Activated T-cell treated with anti-CD3 and anti-CD28 coated beads, Interleukin-2, amount 50 U/mL, for 1 hour (primary cell): ENCODE measurements around the gene FOXN3.
"Not testable (repeated sequence)": the region's sequence is repeated elsewhere in the genome, so short reads cannot be mapped to it uniquely, and the experiment has no call there.

Experiments used
- DNase-seq: peaks from one replicate; pipeline ENCODE4 v3.0.0-alpha.2; 2020

Gene FOXN3

DNA sequence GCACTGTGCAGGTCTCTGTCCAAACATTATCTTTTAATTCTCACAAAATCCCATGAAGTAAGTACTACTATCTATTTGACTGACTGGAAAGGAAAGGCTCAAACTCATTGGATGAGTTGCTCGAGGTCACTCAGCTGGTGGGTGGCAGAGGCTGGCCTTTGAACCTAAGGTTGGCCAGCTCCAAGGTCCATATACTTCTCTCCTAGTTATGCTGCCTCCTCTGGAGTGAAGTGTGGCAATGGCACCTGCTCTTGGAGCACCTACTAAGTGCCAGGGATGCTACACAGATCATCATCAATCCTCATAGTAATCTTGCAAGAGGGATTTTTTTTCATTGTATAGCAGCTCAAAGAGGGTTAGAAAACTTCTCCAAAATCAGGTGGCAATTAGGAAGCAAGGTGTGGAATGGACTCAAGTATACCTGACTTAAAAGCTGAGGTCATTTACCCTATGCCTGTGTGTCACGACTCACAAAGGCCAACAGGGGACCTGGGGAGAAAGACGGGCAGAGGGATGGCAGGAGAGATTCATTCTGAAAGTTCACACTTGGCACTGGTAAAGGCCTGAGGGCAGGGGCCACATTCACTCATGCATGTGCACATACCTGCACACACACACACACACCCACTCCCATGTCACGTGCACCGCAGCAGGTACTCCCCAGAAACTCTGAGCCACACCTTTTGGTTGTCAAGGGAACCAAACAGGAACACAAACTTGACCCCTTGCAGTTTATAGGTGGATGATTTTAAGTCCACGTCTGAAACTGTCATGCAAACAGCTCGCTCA, 146.4 kb downstream of the FOXN3 start:
- no peak for DNase-seq

GRCh38 chr14:89269404-89269803, 147.6 kb downstream of the FOXN3 start:
- no peak for DNase-seq

DNA sequence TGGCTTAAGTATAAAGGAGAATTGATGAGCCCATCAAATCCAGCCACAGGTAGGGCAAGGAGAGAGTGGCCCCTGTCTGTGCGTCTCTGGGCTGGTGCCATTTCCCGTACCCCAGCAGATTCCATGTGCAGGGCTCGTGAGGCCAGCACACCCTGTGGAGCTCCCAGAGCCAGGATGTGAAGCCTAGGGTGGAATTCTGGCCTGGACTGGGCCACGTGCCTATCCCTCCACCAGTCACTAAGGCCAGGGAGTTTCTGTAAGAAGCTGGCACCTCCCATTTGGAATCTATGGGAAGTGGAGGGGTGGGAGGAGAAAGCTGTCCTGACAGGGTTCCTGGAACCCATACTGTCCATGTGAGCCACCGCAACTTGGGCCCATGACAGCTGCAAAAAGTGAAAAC, 148.5 kb downstream of the FOXN3 start:
- DNase-seq, result no peak

DNA sequence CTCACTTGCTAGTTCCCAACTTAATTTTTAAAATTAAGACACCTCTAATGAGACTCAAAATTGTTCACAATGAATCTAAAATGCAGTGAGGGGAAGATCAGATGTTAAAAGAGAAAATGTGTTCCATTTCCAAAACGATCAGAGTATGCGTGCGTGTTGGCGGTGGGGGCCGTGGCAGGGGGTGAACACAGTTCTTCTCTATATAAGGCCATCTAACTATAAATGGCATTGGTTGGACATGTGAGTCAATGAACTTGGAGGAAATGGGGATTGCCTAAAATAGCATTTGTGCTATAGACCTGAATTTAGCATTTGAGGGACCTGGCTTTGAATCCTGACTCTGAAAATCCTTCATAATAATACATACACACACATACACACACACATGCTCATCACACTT, 149.4 kb downstream of the FOXN3 start:
- DNase-seq, result no peak

- no peak for DNase-seq
Measured at GRCh38 chr14:89267163-89267562, 149.9 kb downstream of the FOXN3 start.

DNA sequence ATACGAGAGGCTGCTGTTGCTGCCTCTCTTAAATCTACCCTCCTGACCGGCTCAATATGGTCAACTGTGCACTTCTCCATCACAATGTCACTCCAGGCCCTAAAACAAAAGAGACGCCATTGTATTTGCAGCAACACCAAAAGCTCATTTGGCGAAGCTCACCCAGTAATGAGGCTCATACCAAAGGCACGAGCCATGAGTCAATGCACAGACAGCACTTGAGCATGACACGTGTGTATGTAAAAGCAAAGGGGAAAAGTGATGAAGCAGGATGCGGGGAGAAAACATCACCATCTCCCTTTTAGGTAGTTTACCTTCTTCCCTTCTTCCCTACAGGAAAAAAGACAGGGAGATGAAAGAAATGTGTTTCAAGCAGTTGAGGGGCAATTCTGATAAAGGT, 150.3 kb downstream of the FOXN3 start:
- DNase-seq, result no peak

- DNase-seq, result no peak
Measured at GRCh38 chr14:89265234-89265633, 151.8 kb downstream of the FOXN3 start.

DNA sequence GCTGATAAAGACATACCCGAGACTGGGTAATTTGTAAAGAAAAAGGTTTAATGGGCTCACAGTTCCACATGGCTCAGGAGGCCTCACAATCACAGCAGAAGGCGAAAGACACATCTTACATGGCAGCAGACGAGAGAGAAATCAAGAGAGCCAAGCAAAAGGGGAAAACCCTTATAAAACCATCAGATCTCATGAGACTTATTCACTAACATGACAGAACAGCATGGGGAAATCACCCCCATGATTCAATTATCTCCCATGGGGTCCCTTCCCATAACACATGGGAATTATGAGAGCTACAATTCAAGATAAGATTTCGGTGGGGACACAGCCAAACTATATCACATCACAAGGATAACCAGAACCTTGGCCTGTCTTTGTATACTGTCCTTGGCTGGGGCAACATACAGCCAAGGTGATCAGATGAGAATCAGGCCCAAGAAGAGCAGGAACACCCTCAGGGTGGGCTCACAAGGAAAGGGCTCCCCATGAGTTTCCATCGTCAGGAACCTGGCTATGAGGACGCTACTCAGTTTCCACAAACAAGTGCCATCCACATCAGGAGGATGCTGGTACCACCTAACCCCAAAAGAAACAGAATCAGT, 152.7 kb downstream of the FOXN3 start:
- no peak for DNase-seq

- no peak for DNase-seq
Measured at GRCh38 chr14:89262041-89262440, 155.0 kb downstream of the FOXN3 start.

DNA sequence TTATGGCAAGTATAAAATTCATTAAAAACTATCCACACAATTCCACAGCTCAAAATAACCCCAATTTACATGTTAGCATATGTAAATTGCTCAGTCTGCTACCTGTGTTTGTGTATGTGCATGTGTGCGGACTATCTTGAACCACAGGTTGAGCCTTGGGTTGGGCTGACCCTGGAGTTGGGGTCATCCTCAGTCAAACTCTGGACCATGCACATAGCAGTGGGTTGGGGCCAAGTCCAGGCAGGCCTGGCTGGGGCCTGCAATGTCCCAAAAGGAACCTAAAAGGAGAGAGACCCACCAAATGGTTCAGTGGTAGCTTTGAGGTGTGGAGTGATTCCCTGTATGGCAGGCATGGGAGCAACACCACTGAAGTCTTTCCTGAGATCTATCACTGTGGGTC, 156.1 kb downstream of the FOXN3 start:
- no peak for DNase-seq

GRCh38 chr14:89259951-89260609, 157.0 kb downstream of the FOXN3 start:
- no peak for DNase-seq

- no peak for DNase-seq
Measured at GRCh38 chr14:89258728-89259273, 158.2 kb downstream of the FOXN3 start.

GRCh38 chr14:89256951-89257350, 160.1 kb downstream of the FOXN3 start:
- DNase-seq, result no peak

DNA sequence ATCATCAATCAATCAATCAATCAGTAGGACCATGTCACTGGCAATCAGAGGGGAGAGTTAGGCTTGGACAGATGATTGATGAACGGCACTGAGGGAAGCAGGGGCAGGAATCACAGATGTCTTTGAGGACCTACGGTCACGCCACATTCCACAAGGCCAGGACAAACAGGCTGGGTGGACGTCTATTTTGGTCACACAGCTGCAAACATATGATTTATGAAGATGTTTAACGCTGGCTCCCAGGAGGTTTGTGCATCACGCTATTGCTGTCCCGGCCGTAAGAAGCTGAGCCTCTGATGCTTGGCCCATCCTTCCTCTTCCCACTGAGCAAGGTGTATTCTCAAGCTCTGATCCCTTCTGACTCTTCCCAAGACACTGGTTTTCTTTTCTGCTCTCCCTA, 160.8 kb downstream of the FOXN3 start:
- no peak for DNase-seq

GRCh38 chr14:89255852-89256251, 161.2 kb downstream of the FOXN3 start:
- DNase-seq, result no peak

DNA sequence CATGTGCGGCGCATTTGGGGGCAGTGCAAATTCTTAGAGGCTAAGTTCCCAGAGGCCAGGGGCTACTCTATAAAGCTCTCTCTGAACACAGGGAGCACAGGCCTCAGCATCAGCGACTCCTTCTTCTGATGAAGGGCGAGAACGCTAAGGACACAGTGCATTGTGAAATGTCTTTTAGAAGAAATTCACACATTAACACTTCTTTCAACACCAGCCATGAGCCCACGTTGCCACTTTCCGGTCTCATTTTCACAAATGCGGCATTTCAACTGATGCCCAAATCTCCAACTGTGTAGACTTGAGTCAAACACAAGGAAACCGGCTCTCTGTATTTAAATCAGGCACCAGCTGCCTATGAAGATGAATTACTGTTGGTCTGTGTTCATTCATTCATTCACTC, 162.0 kb downstream of the FOXN3 start:
- DNase-seq, result no peak

GRCh38 chr14:89254166-89254909, 162.7 kb downstream of the FOXN3 start:
- no peak for DNase-seq

DNA sequence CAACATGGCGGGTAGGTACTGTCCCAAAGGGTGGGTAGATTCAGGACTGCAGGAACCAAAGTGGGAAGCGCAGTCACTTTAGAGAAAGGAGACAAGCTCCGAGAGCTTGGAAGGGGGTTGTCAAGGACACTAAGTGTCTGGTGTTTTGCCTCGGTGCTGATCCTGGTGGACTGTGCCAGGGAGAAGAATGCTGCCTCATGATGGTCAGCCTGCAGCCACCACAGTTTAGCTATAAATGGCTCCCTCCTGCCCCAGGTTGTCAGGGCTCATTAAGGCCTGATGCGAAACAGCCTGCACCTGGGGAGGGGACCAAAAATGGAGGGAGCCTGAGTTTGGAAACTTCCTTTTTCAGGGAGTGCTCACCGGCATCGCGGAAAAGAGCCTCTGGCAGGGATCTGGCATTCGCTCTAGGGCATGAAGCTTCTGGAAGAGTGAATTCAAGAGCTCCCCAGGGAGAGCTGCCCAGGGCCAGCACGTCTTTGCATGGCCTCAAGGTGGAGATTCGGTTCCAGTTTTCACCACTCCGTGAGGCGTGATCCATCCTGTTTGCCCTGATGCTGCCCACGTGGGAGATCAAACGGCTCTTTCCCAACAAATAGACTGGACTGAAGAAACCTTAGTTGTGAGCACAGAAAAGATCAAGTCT, 164.0 kb downstream of the FOXN3 start:
- DNase-seq, result no peak

DNA sequence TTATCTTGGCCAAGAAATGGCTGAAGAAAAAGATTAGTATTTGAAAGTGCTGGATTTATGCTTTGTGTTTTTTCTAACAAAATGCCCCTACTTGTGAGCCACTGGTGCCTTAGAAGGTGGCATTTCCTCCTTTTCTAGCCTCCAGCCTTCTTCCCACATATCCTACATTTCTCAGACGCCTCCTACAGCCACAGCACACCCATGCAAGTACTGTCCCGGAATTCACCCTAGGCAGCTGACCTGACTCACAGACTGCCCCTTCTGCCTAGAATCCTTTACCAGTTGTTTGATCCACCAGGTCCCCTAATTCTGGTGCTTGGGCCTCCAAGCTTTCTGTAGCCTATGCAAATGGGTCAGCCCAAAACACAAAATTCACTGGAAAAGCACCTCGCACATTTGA, 166.0 kb downstream of the FOXN3 start:
- DNase-seq, result no peak

DNA sequence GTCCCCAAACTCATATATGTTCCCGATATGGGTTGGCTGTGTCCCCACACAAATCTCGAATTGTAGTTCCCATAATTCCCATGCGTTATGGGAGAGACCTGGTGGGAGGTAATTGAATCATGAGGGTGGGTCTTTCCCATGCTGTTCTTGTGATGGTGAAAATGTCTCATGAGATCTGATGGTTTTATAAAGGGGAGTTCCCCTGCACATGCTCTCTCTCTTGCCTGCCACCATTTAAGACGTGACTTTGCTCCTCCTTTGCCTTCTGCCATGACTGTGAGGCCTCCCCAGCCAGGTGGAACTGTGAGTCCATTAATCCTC, 166.4 kb downstream of the FOXN3 start:
- DNase-seq, result not testable (repeated sequence)

DNA sequence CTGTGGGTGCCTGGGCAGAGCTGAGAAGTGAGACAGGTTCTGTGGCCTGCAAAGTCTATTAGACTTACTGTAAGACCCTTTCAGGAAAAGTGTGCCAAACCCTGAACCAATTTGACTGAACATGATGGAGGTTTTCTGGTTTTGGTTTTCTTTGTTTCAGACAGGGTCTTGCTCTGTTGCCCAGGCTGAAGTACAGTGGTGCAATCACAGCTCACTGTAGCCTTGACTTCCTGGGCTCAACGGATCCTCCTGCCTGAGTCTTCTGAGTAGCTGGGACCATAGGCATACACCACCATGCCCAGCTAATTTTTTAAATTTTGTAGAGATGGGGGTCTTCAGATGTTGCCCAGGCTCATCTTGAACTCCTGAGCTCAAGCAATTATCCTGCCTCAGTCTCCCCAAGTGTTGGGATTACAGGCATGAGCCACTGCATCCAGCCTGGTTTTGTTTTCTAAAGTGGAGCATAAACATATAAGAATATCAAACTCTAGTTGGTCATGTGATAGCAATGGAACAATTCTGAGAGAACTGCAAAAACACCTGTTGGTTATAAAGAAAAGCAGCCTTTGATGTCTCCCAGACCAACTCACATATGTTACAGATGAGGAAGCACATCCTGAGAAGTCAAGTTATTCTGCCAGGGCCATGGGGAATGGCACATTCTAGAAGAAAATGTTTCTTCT, 166.9 kb downstream of the FOXN3 start:
- no peak for DNase-seq

- no peak for DNase-seq
Measured at GRCh38 chr14:89249065-89249695, 167.9 kb downstream of the FOXN3 start.
